ENCODE results near the gene ST6GALNAC5.
"Not testable (repeated sequence)": the region's sequence is repeated elsewhere in the genome, so short reads cannot be mapped to it uniquely, and the experiment has no call there.

Gene ST6GALNAC5

DNA sequence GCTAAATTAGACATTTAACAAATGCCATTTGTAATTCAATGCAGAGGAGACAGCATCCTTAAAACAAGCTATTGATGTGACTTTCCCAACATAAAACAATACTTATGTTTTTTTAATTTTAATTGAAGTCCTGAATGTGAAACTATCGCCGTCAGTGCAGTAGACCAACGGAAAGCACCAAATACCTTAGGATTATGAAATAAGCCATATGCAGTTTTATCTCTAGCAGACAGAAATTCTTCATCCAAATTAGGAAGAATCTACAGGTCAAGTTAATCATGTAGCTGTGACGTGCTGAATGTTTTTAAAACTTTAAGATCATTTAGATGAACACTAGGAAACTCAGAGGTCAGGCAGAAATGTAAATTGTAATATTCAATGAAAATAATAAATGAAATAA is 714 bp upstream of the ST6GALNAC5 start:
- no peak for DNase-seq (ENCODE audit: low read depth in 2 of 2)

DNA sequence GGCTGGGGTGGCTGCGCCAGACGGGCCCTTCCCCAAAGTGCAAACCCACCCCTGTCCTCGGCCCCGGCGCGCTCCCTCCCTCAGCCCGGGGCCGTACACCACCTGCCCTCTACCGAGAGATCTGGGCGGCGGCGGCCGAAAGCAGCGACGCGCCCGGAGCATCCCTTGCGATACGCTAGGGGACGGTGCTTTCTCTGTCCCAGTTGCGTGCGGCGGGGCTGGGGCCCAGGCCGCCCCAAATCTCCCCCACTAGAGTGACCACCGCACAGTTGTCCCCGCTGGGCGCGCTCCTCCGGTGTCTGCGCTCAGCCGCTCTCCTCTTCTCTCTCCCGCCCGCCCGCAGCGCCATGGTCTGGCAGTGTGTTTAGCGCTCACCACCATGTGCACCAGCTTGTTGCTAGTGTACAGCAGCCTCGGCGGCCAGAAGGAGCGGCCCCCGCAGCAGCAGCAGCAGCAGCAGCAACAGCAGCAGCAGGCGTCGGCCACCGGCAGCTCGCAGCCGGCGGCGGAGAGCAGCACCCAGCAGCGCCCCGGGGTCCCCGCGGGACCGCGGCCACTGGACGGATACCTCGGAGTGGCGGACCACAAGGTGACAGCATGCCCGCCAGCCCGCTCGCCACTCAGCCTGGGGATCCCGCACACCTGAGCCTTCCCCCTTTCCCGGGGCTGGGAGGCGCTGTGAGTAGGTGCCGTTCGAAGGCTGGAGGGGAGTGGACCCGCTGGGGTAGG is 1.0 kb downstream of the ST6GALNAC5 start:
- DNase-seq (ENCODE audit: low read depth in 2 of 2): peak; percentile 17 to 18

- DNase-seq (ENCODE audit: low read depth in 2 of 2): no peak
These were observed 1.6 kb downstream of the ST6GALNAC5 start for GRCh38 chr1:76868916-76869315.

DNA sequence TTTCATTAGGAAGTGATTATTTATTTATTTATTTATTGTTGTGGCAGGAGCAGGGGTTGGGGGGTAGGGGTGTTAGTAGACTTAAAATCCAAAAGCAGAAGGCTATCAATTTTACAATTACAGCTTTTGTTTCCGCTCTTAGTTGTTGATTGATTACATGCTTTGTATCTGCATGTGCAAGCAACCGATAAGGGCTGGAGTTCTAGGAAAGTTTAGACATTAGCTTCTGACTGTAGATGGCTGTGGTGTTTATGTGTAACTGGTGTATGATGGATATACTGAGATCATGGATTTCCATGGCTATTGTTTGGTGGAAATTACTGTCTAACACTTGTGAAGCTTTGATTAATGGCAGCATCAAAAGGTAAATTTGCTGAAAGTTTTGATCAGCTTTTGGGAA is 2.8 kb downstream of the ST6GALNAC5 start:
- no peak for DNase-seq (ENCODE audit: low read depth in 2 of 2)

GRCh38 chr1:76871355-76871974 is 4.2 kb downstream of the ST6GALNAC5 start:
- DNase-seq (ENCODE audit: low read depth in 2 of 2): no peak

- DNase-seq (ENCODE audit: low read depth in 2 of 2): no peak
These were observed 5.7 kb downstream of the ST6GALNAC5 start for GRCh38 chr1:76872944-76873343.

DNA sequence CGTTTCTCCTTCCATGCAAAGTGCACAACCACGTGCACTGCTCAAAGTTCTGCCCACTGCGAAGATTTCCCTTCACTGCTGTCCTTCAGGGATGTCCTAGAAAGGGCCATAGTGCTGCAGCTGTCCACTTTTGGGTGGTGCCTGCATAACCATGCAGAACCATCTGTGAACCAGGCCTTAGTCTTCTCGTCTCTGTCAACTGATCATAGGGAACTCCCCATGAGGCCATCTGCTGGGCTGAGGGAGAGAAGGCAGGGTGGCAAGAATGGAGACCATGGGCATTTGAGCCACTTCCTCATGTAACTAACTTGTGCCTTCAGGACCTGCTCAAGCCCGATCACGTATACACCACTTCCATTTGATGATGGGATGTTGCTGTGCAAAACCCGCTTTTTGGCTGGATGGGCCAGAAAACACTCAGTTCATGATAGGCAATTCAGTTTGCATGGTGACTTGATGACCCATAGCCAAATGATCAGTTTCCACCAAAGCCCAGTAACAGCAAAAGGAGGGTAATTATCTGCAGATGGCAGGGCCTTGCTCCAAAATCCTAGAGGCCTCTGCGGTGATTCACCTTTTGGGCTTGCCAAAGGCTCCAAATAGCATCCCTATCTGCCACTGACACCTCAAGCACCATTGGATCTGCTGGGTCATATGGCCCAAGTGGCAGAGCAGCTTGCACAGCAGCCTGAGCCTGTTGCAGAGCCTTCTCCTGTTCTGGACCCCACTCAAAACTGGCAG is 9.5 kb downstream of the ST6GALNAC5 start:
- no peak for DNase-seq (ENCODE audit: low read depth in 2 of 2)

- DNase-seq (ENCODE audit: low read depth in 2 of 2): not testable (repeated sequence)
These were observed 11.7 kb downstream of the ST6GALNAC5 start for GRCh38 chr1:76879014-76879413.

DNA sequence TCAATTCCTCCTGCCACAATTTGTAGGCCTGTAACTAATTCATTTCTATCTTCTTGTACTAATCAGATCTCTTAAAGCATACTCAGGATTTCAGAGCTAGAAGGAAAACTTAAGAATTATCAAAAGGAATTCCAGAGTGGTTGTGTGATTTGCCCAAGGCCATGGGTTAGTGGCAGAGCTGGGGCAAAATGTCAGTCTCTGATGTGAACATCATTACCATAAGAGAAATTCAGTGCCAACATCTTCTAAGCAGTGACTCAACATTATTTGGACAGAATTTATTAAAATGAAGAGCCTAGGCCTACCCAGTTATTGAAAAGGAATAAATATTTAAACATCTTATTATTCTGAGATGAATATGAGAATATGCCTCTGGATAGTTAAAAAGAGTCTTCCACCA is 14.5 kb downstream of the ST6GALNAC5 start:
- DNase-seq (ENCODE audit: low read depth in 2 of 2): no peak

DNA sequence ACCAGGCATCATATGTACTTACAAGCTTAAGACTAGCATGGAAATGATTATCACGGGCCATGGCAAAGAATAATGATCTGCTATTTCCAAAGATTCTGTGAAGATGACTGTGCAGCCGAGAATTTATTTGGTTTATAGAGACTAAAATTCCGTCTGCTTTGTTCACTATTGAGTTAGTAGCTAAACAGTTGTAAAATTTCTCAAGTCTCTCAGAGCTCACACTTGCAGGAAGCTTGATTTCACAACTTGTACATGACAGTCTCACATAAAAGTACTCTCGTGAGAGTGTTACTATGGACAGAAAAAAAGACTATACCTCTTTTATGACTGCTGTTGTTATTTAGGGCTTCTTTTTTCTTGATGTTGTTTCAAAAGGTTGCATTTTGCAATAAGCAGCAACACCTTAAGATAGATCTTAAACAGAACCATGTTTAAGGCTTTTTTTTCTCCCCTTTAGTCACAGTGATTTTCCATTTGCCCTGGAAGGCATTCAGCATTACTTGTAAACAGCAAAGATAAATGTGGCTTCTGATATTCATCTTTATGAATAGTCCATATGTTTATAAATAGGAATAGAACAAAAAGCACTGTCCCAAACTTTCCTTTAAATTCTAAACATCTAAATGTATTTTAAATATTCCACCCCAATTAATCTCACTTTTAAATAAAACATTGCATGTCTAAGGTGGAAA is 24.8 kb downstream of the ST6GALNAC5 start:
- no peak for DNase-seq (ENCODE audit: low read depth in 2 of 2)

DNA sequence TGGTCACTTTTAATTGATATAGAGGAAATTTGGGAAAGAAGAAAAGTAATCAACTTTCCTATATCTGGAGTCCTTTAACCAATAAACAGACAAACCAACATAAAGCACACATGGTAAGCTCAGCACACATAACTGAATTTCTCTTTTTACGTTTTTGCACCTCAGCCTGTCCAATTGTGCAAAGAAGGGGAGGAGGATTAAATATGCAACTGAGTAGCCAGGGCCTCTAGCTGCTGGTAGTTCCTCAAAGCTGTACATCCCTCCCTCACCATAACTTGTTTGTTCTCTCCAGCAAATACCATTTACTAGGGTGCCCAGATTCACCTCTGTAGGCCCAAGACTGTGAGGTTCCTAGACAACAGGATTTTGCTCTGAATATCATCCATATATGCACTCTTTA is 25.4 kb downstream of the ST6GALNAC5 start:
- DNase-seq (ENCODE audit: low read depth in 2 of 2): no peak

GRCh38 chr1:76901158-76901767 is 34.0 kb downstream of the ST6GALNAC5 start:
- peak in 1 of 2 donors; percentile 9 for DNase-seq (ENCODE audit: low read depth in 2 of 2)

GRCh38 chr1:76905876-76906595 is 38.8 kb downstream of the ST6GALNAC5 start:
- no peak for DNase-seq (ENCODE audit: low read depth in 2 of 2)

DNA sequence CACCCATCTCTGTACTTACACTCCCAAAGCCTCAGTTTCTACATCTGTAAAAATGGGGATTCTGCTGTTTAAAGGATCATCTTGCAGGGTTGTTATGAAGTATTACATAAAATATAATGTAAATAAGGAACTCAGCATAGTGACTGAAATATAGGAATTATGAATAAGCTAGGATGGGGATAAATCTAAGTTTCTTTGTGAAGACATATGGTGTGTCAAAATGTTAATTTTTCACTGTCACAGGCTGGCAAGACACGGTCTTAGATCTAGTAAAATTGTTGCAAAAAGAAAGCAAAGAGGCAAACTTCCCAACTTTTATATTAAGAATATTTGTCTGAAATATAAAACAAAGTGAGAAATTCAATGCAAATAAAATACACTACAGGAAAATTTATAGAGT is 42.0 kb downstream of the ST6GALNAC5 start:
- no peak for DNase-seq (ENCODE audit: low read depth in 2 of 2)

DNA sequence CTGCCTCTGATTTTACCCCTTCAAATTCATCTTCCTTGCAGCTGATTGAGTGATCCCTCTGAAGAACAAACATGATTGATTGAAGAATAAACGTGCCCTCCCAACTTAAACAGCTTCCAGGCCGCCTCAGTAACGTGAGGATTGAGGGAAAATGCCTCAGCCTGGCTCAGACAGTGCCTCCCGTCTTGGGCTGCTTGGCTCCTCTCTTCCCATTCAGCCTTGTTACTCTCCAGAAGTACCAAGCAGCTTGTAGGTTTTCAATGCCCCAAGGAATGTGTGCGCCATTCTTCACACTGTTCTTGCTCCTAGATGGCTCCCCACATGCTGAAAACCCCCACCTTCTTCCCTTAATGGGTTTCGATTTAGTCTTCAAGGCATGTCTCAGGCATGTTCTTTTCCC is 51.8 kb downstream of the ST6GALNAC5 start:
- DNase-seq (ENCODE audit: low read depth in 2 of 2): no peak

- no peak for DNase-seq (ENCODE audit: low read depth in 2 of 2)
These were observed 54.3 kb downstream of the ST6GALNAC5 start for GRCh38 chr1:76921590-76921989.

GRCh38 chr1:76925825-76926224 is 58.5 kb downstream of the ST6GALNAC5 start:
- DNase-seq (ENCODE audit: low read depth in 2 of 2): no peak

GRCh38 chr1:76928522-76928921 is 61.2 kb downstream of the ST6GALNAC5 start:
- DNase-seq (ENCODE audit: low read depth in 2 of 2): no peak

DNA sequence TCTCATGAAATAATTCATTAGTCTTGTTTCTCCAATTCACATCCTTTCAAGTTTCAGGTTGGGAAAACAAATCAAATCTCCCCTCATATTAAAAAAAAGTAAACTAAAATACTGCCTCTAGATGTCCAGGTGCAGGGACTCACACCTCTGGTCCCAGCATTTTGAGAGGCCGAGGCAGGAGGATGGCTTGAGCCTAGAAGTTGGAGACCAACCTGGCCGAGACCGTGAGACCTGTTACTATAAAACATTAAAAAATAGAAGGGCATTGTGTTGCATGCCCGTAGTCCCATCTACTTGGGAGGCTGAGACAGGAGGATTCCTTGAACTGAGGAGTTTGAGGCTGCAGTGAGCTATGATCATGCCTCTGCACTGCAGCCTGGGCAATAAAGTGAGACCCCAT is 61.9 kb downstream of the ST6GALNAC5 start:
- no peak for DNase-seq (ENCODE audit: low read depth in 2 of 2)

GRCh38 chr1:76933847-76934815 is 66.9 kb downstream of the ST6GALNAC5 start:
- no peak for DNase-seq (ENCODE audit: low read depth in 2 of 2)

Measured in stimulated activated CD4-positive, alpha-beta T cell treated with anti-CD3 and anti-CD28 coated beads, Interleukin-4, amount 100 ng/mL, for 48 hours (primary cell).